Trophoblast cell (in vitro differentiated cells and primary cell): ENCODE data around the gene IL20.

ENCODE experiments used
- DNase-seq, 2 donors: peaks; one replicate each; pipeline ENCODE4 v3.0.0-alpha.2; 2016
- H2AFZ ChIP-seq: 2 replicates; pipeline ENCODE4 v1.6.1; 2013; ENCODE audit warnings: low read length, moderate library complexity, mild to moderate bottlenecking; ENCODE audit not compliant: insufficient read depth, poor library complexity
- H2AK5ac ChIP-seq: 2 replicates; pipeline ENCODE4 v1.6.1; 2013; ENCODE audit warnings: mild to moderate bottlenecking, low read length
- H2BK120ac ChIP-seq: 2 replicates; pipeline ENCODE4 v1.6.1; 2013; ENCODE audit warnings: low read length, mild to moderate bottlenecking, moderate library complexity; ENCODE audit not compliant: insufficient read depth, poor library complexity
- H2BK12ac ChIP-seq: 2 replicates; pipeline ENCODE4 v1.6.1; 2013; ENCODE audit warnings: mild to moderate bottlenecking, low read length, moderate library complexity
- H2BK5ac ChIP-seq: 2 replicates; pipeline ENCODE4 v1.6.1; 2013; ENCODE audit warnings: low read length, low read depth, moderate library complexity, mild to moderate bottlenecking; ENCODE audit not compliant: poor library complexity
- H3K14ac ChIP-seq: 2 replicates; pipeline ENCODE4 v1.6.1; 2013; ENCODE audit warnings: mild to moderate bottlenecking, low read length
- H3K18ac ChIP-seq: 2 replicates; pipeline ENCODE4 v1.6.1; 2013; ENCODE audit warnings: mild to moderate bottlenecking, low read length
- H3K23ac ChIP-seq: 2 replicates; pipeline ENCODE4 v1.6.1; 2013; ENCODE audit warnings: low read length
- H3K27ac ChIP-seq: 2 replicates; pipeline ENCODE4 v1.5.1; 2013; ENCODE audit warnings: low read depth, mild to moderate bottlenecking, inconsistent platforms, low read length, moderate library complexity
- H3K27me3 ChIP-seq: 2 replicates; pipeline ENCODE4 v1.6.1; 2013; ENCODE audit warnings: inconsistent platforms, mild to moderate bottlenecking, low read length, moderate library complexity; ENCODE audit not compliant: insufficient read depth
- H3K36me3 ChIP-seq, 2 experiments: 1 replicate in 1 of 2; 2 replicates in 1 of 2; pipeline ENCODE4 v1.6.1; 2013; ENCODE audit warnings: low read length in 2 of 2, mild to moderate bottlenecking in 2 of 2, moderate library complexity in 1 of 2; ENCODE audit not compliant: insufficient read depth in 2 of 2, control insufficient read depth in 1 of 2
- H3K4ac ChIP-seq: 2 replicates; pipeline ENCODE4 v1.6.1; 2013; ENCODE audit warnings: low read depth, mild to moderate bottlenecking, low read length, moderate library complexity
- H3K4me1 ChIP-seq, 2 experiments: 1 replicate in 1 of 2; 2 replicates in 1 of 2; pipeline ENCODE4 v1.6.1; 2013; ENCODE audit warnings: low read length in 2 of 2, mild to moderate bottlenecking in 2 of 2, moderate library complexity in 1 of 2; ENCODE audit not compliant: insufficient read depth in 2 of 2, control insufficient read depth in 1 of 2
- H3K4me2 ChIP-seq: 2 replicates; pipeline ENCODE4 v1.6.1; 2013; ENCODE audit warnings: inconsistent platforms, mild to moderate bottlenecking, low read length, moderate library complexity
- H3K4me3 ChIP-seq: 2 replicates; pipeline ENCODE4 v1.5.1; 2013; ENCODE audit warnings: mild to moderate bottlenecking, low read depth, low read length, inconsistent platforms
- H3K79me1 ChIP-seq: one replicate; pipeline ENCODE4 v1.6.1; 2013; ENCODE audit warnings: low read length
- H3K79me2 ChIP-seq: 2 replicates; pipeline ENCODE4 v1.6.1; 2013; ENCODE audit warnings: low read length, mild to moderate bottlenecking; ENCODE audit not compliant: control insufficient read depth, insufficient read depth, poor library complexity
- H3K9ac ChIP-seq: 2 replicates; pipeline ENCODE4 v1.6.1; 2013; ENCODE audit warnings: mild to moderate bottlenecking, low read length
- H3K9me3 ChIP-seq: 2 replicates; pipeline ENCODE4 v1.6.1; 2013; ENCODE audit warnings: low read depth, mild to moderate bottlenecking, control low read depth, inconsistent platforms, low read length; ENCODE audit not compliant: insufficient read depth
- H4K12ac ChIP-seq: 2 replicates; pipeline ENCODE4 v1.6.1; 2013; ENCODE audit warnings: low read depth, mild to moderate bottlenecking, low read length, moderate library complexity
- H4K8ac ChIP-seq: 2 replicates; pipeline ENCODE4 v1.6.1; 2013; ENCODE audit warnings: low read depth, mild to moderate bottlenecking, low read length, moderate library complexity
- H4K91ac ChIP-seq: one replicate; pipeline ENCODE4 v1.6.1; 2013; ENCODE audit warnings: low read depth, mild to moderate bottlenecking, low read length, moderate library complexity
- WGBS: extraction: QIAGEN DNeasy Blood & Tissue Kit; methylation state at CpG from one replicate; pipeline ENCODE4 v1.1.7; 2013; ENCODE audit warnings: missing lambda C conversion rate; ENCODE audit not compliant: insufficient read length, insufficient coverage; ENCODE audit errors: extremely low coverage; 5-methylcytosine and 5-hydroxymethylcytosine counted together

The IL20 gene

GRCh38 chr1:206824331-206824730 lies 41.1 kb upstream of the IL20 start:
- no peak overlapping the region for H3K4me2 ChIP-seq
- H3K27ac ChIP-seq = no peak overlapping the region
- no peaks in the 10 kb centered on the region for H3K79me2 ChIP-seq
- no peak overlapping the region for H2BK5ac ChIP-seq
- no peaks in the 10 kb centered on the region for H3K79me1 ChIP-seq
- no CpG with 5 or more reads among the region's 3 CpGs for WGBS
- H2AFZ ChIP-seq = no peak overlapping the region
- H4K8ac ChIP-seq = no peak overlapping the region
- H3K23ac ChIP-seq = no peak overlapping the region
- H3K36me3 ChIP-seq = no peaks in the 10 kb centered on the region
- no peaks in the 10 kb centered on the region for H3K27me3 ChIP-seq
- no peak overlapping the region for H2AK5ac ChIP-seq
- H4K91ac ChIP-seq = no peak overlapping the region
- no peak overlapping the region for H3K9ac ChIP-seq
- no peak overlapping the region for H2BK12ac ChIP-seq
- H3K4ac ChIP-seq = no peak overlapping the region
- H3K9me3 ChIP-seq = no peaks in the 10 kb centered on the region
- no peak overlapping the region for H3K18ac ChIP-seq
- no peak overlapping the region for H3K4me3 ChIP-seq
- no peaks in the 10 kb centered on the region for H3K4me1 ChIP-seq
- H4K12ac ChIP-seq = no peak overlapping the region
- H3K14ac ChIP-seq = no peak overlapping the region
- no peak overlapping the region for H2BK120ac ChIP-seq
- DNase-seq = no peak

GRCh38 chr1:206826394-206826793 lies 39.0 kb upstream of the IL20 start:
- Histone ChIP-seq H3K79me2 (no peaks in the 10 kb centered on the region), H3K27ac (no peak overlapping the region), H2BK12ac (no peak overlapping the region), H3K4me3 (no peak overlapping the region), H3K23ac (no peak overlapping the region), H2BK5ac (no peak overlapping the region), H4K8ac (no peak overlapping the region), H2BK120ac (no peak overlapping the region), H3K4ac (no peak overlapping the region), H3K27me3 (no peaks in the 10 kb centered on the region), H3K79me1 (no peaks in the 10 kb centered on the region), H4K12ac (no peak overlapping the region), H2AFZ (no peak overlapping the region), H3K9me3 (no peaks in the 10 kb centered on the region), H3K14ac (no peak overlapping the region), H3K4me2 (no peak overlapping the region), H3K4me1 (no peaks in the 10 kb centered on the region), H3K18ac (no peak overlapping the region), H3K36me3 (no peaks in the 10 kb centered on the region), H3K9ac (no peak overlapping the region), H2AK5ac (no peak overlapping the region), H4K91ac (no peak overlapping the region)
- no CpG with 5 or more reads among the region's 4 CpGs for WGBS
- DNase-seq = no peak

GRCh38 chr1:206828061-206828460 lies 37.4 kb upstream of the IL20 start:
- H3K9me3 ChIP-seq = no peaks in the 10 kb centered on the region
- H3K23ac ChIP-seq = no peak overlapping the region
- H3K18ac ChIP-seq = no peak overlapping the region
- WGBS = no CpG with 5 or more reads among the region's 1 CpG
- H2AK5ac ChIP-seq = no peak overlapping the region
- no peak overlapping the region for H3K27ac ChIP-seq
- no peak overlapping the region for H3K9ac ChIP-seq
- no peak overlapping the region for H2AFZ ChIP-seq
- no peak overlapping the region for H2BK120ac ChIP-seq
- no peak overlapping the region for H3K4me3 ChIP-seq
- H2BK5ac ChIP-seq = no peak overlapping the region
- H4K8ac ChIP-seq = no peak overlapping the region
- no peak overlapping the region for H4K12ac ChIP-seq
- no peaks in the 10 kb centered on the region for H3K36me3 ChIP-seq
- H3K4me1 ChIP-seq = no peaks in the 10 kb centered on the region
- no peaks in the 10 kb centered on the region for H3K79me2 ChIP-seq
- no peak overlapping the region for H4K91ac ChIP-seq
- no peak overlapping the region for H3K4ac ChIP-seq
- no peak overlapping the region for H3K4me2 ChIP-seq
- H3K79me1 ChIP-seq = no peaks in the 10 kb centered on the region
- H2BK12ac ChIP-seq = no peak overlapping the region
- DNase-seq = no peak
- H3K14ac ChIP-seq = no peak overlapping the region
- no peaks in the 10 kb centered on the region for H3K27me3 ChIP-seq

GRCh38 chr1:206828765-206829164 lies 36.7 kb upstream of the IL20 start:
- H4K8ac ChIP-seq = no peak overlapping the region
- no peak overlapping the region for H2BK120ac ChIP-seq
- no peak overlapping the region for H3K14ac ChIP-seq
- H3K27me3 ChIP-seq = no peaks in the 10 kb centered on the region
- no peaks in the 10 kb centered on the region for H3K36me3 ChIP-seq
- no peak overlapping the region for H2AK5ac ChIP-seq
- no peak overlapping the region for H2AFZ ChIP-seq
- H3K23ac ChIP-seq = no peak overlapping the region
- H3K27ac ChIP-seq = no peak overlapping the region
- no peak overlapping the region for H3K18ac ChIP-seq
- no peak overlapping the region for H2BK12ac ChIP-seq
- H3K79me2 ChIP-seq = no peaks in the 10 kb centered on the region
- no peak overlapping the region for H4K12ac ChIP-seq
- no peak overlapping the region for H3K4me3 ChIP-seq
- H3K79me1 ChIP-seq = no peaks in the 10 kb centered on the region
- H3K9me3 ChIP-seq = no peaks in the 10 kb centered on the region
- no peaks in the 10 kb centered on the region for H3K4me1 ChIP-seq
- H3K4me2 ChIP-seq = no peak overlapping the region
- no peak overlapping the region for H2BK5ac ChIP-seq
- H3K9ac ChIP-seq = no peak overlapping the region
- no peak for DNase-seq
- H3K4ac ChIP-seq = no peak overlapping the region
- H4K91ac ChIP-seq = no peak overlapping the region
- no CpG with 5 or more reads among the region's 4 CpGs for WGBS
